OCI-LY3 (cell line): ENCODE measurements around the gene FAM241B.

Source experiments
- CTCF ChIP-seq: fragments of 200-600, 300-600 bp; sonication (generic); IDR thresholded peaks from 2 replicates; pipeline ENCODE4 v1.5.1; 2014; ENCODE audit warnings: antibody characterized with exemption, low read length, low read depth
- EZH2phosphoT487 ChIP-seq: fragments of 200-600 bp; shearing (Covaris generic); IDR thresholded peaks from 2 replicates; pipeline ENCODE4 v1.6.1; 2018; ENCODE audit warnings: antibody characterized with exemption, mixed run types, low read depth

GRCh38 chr10:69632516-69633199, 2.6 kb downstream of the FAM241B start:
- TF ChIP-seq CTCF (no peak), EZH2phosphoT487 (no peak)
